Measurements from ENCODE around the gene TARBP2.

DNA sequence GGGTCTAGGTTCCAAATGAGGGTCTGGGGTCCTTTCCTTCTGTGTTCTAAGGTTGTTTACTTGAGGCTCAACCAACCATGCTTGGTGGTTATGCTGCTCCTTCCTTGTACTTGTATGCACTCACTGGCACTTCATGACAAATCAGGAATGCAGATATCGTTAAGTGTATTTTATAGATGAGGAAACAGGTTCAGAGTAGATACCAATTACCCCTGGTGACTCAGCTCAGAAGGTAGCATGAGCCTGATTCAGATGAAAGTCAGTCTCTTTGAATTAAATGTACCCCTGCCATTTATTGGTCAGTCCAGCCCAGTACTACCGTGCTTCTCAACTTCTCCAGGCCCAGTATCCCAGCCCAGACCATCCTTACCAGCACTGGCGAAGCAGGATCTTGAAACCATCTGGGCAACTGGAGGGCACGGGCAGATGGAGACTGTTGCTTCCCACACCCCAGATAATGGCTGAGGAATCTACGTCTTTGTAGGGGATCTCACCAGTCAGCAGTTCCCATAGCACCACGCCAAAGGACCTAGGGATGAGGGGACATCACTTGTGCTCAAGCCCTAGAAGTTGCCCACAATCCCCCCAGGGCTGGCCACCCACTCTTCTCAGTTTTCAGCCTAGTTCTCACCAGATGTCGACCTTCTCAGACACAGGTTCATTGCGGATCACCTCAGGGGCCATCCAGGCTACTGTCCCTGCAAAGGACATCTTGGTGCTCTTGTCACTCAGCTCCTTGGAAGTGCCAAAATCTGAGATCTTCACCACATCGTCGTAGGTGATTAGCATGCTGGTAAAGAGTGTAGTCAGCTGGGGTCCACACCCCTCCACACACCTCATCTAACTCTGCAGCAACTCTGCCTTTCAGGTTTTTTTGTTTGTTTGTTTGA is 16.2 kb upstream of the TARBP2 start:
- TF ChIP-seq, protein P1, sequence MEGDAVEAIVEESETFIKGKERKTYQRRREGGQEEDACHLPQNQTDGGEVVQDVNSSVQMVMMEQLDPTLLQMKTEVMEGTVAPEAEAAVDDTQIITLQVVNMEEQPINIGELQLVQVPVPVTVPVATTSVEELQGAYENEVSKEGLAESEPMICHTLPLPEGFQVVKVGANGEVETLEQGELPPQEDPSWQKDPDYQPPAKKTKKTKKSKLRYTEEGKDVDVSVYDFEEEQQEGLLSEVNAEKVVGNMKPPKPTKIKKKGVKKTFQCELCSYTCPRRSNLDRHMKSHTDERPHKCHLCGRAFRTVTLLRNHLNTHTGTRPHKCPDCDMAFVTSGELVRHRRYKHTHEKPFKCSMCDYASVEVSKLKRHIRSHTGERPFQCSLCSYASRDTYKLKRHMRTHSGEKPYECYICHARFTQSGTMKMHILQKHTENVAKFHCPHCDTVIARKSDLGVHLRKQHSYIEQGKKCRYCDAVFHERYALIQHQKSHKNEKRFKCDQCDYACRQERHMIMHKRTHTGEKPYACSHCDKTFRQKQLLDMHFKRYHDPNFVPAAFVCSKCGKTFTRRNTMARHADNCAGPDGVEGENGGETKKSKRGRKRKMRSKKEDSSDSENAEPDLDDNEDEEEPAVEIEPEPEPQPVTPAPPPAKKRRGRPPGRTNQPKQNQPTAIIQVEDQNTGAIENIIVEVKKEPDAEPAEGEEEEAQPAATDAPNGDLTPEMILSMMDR (IDR thresholded peaks at IDR 0.05), result no peak
- no peak for TF ChIP-seq EZH2 (IDR thresholded peaks at IDR 0.05)
- TF ChIP-seq EZH2phosphoT487 (IDR thresholded peaks at IDR 0.05), result no peak
